ENCODE results near the gene TRIM44.

DNA sequence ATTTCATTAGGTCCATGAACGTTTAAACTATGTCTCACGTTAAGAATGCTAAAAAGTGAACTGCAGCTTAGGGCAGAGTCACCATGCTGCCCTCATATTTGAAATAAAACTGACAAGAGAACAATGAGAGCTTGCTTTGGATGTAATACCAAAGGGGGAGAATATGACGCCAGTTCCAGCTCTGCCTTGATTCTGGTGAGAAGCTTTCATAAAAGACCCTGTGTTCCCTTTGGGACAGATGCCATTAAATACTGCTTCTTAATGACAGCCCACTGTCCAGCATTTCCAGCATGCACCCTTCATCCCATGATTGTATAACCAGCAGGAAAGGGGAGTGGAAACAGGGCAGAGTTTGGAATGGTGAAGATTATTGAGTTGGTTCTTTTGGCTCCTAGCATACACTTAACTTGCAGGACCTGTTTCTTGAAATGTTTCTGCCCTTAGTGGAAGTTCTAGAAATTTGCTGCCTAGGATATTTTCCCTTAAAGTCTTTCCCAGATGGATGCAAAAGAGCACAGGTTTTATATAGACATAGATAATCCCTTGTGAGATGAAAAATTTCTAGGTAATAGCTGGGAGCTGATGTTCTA is 142.0 kb downstream of the TRIM44 start:
- TF ChIP-seq CTCF (conservative IDR thresholded peaks at IDR 0.05; ENCODE audit: low read length): no peak
- TF ChIP-seq EZH2phosphoT487 (IDR thresholded peaks at IDR 0.05; ENCODE audit: borderline replicate concordance): no peak

Measured in Loucy (cell line).